Measurements from ENCODE around the gene SREK1IP1. TPM values are rescaled to one million over a fixed set of nuclear protein-coding genes. Genes with fewer than 3 reads are reported as not detected.

SREK1IP1 gene
- total RNA-seq, 1 experiment from 2014 or later = 5.1 TPM

GRCh38 chr5:64773533-64773932 is 5.0 kb upstream of the SREK1IP1 start:
- Histone ChIP-seq H3K9me3 (no peaks in the 10 kb centered on the region), H3K4me3 (no peak overlapping the region), H3K27me3 (no peaks in the 10 kb centered on the region), H3K36me3 (no peaks in the 10 kb centered on the region; the same call in 1 of the 2 replicates)
- DNase-seq = no peak

- DNase-seq = no peak
- no peaks in the 10 kb centered on the region for H3K27me3 ChIP-seq
- no peaks in the 10 kb centered on the region for H3K9me3 ChIP-seq
- H3K4me3 ChIP-seq = no peak overlapping the region
- H3K36me3 ChIP-seq = peaks cover under 1% of the 10 kb centered on the region; the same call in 1 of the 2 replicates
These were observed 3.2 kb upstream of the SREK1IP1 start for GRCh38 chr5:64771736-64772135.

- no peak for DNase-seq
- H3K9me3 ChIP-seq = no peaks in the 10 kb centered on the region
- H3K4me3 ChIP-seq = peak overlapping the region; percentile 97
- H3K27me3 ChIP-seq = no peaks in the 10 kb centered on the region
- peaks cover 14% of the 10 kb centered on the region for H3K36me3 ChIP-seq
These were observed 1.4 kb upstream of the SREK1IP1 start for GRCh38 chr5:64769855-64770254.

GRCh38 chr5:64767959-64768357 is 533 bp downstream of the SREK1IP1 start:
- DNase-seq = peak; percentile 6
- peak overlapping the region; percentile 97 for H3K4me3 ChIP-seq
- H3K9me3 ChIP-seq = no peaks in the 10 kb centered on the region
- peaks cover 24% of the 10 kb centered on the region for H3K36me3 ChIP-seq
- no peaks in the 10 kb centered on the region for H3K27me3 ChIP-seq

GRCh38 chr5:64766941-64767340 is 1.6 kb downstream of the SREK1IP1 start:
- H3K36me3 ChIP-seq = peaks cover 24% of the 10 kb centered on the region
- H3K4me3 ChIP-seq = peak overlapping the region; percentile 97
- no peaks in the 10 kb centered on the region for H3K27me3 ChIP-seq
- no peaks in the 10 kb centered on the region for H3K9me3 ChIP-seq
- no peak for DNase-seq

- no peak for DNase-seq
- Histone ChIP-seq H3K4me3 (no peak overlapping the region), H3K36me3 (peaks cover 27% of the 10 kb centered on the region)
These were observed 2.5 kb downstream of the SREK1IP1 start for GRCh38 chr5:64765804-64766504.

GRCh38 chr5:64763948-64764503 is 4.5 kb downstream of the SREK1IP1 start:
- no peaks in the 10 kb centered on the region for H3K9me3 ChIP-seq
- H3K36me3 ChIP-seq = peaks cover 27% of the 10 kb centered on the region
- H3K4me3 ChIP-seq = no peak overlapping the region
- no peak for DNase-seq
- no peaks in the 10 kb centered on the region for H3K27me3 ChIP-seq

More at GRCh38 chr5:64765804-64766504, 2.5 kb downstream of the SREK1IP1 start:
- no peaks in the 10 kb centered on the region for H3K9me3 ChIP-seq
- no peaks in the 10 kb centered on the region for H3K27me3 ChIP-seq

- Histone ChIP-seq H3K36me3 (peaks cover 18% of the 10 kb centered on the region), H3K9me3 (no peaks in the 10 kb centered on the region)
These were observed 8.4 kb downstream of the SREK1IP1 start for GRCh38 chr5:64759960-64760660.

GRCh38 chr5:64758901-64759300 is 9.6 kb downstream of the SREK1IP1 start:
- H3K9me3 ChIP-seq = no peaks in the 10 kb centered on the region
- DNase-seq = no peak
- H3K4me3 ChIP-seq = no peak overlapping the region
- peaks cover 11% of the 10 kb centered on the region for H3K36me3 ChIP-seq
- H3K27me3 ChIP-seq = no peaks in the 10 kb centered on the region

More at GRCh38 chr5:64759960-64760660, 8.4 kb downstream of the SREK1IP1 start:
- DNase-seq = no peak
- no peak overlapping the region for H3K4me3 ChIP-seq
- no peaks in the 10 kb centered on the region for H3K27me3 ChIP-seq

- DNase-seq = no peak
These were observed 14.4 kb downstream of the SREK1IP1 start for GRCh38 chr5:64754066-64754465.

GRCh38 chr5:64749385-64749784 is 19.1 kb downstream of the SREK1IP1 start:
- Histone ChIP-seq H3K27me3 (no peaks in the 10 kb centered on the region), H3K9me3 (no peaks in the 10 kb centered on the region), H3K4me3 (no peak overlapping the region), H3K36me3 (peaks cover 6% of the 10 kb centered on the region)
- DNase-seq = no peak

More at GRCh38 chr5:64754066-64754465, 14.4 kb downstream of the SREK1IP1 start:
- Histone ChIP-seq H3K4me3 (no peak overlapping the region), H3K36me3 (peaks cover 10% of the 10 kb centered on the region), H3K9me3 (no peaks in the 10 kb centered on the region), H3K27me3 (no peaks in the 10 kb centered on the region)

- H3K27me3 ChIP-seq = no peaks in the 10 kb centered on the region
- H3K4me3 ChIP-seq = no peak overlapping the region
- H3K36me3 ChIP-seq = peaks cover 3% of the 10 kb centered on the region
- DNase-seq = no peak
- no peaks in the 10 kb centered on the region for H3K9me3 ChIP-seq
These were observed 22.0 kb downstream of the SREK1IP1 start for GRCh38 chr5:64746446-64746845.

GRCh38 chr5:64744914-64745313 is 23.6 kb downstream of the SREK1IP1 start:
- Histone ChIP-seq H3K27me3 (no peaks in the 10 kb centered on the region), H3K36me3 (peaks cover 3% of the 10 kb centered on the region), H3K9me3 (no peaks in the 10 kb centered on the region), H3K4me3 (no peak overlapping the region)
- no peak for DNase-seq

GRCh38 chr5:64742821-64743220 is 25.7 kb downstream of the SREK1IP1 start:
- no peak for DNase-seq
- Histone ChIP-seq H3K36me3 (peaks cover 5% of the 10 kb centered on the region), H3K9me3 (no peaks in the 10 kb centered on the region), H3K27me3 (no peaks in the 10 kb centered on the region), H3K4me3 (no peak overlapping the region)

GRCh38 chr5:64742411-64742810 is 26.1 kb downstream of the SREK1IP1 start:
- H3K36me3 ChIP-seq = peaks cover 5% of the 10 kb centered on the region
- H3K4me3 ChIP-seq = no peak overlapping the region
- no peak for DNase-seq
- no peaks in the 10 kb centered on the region for H3K27me3 ChIP-seq
- no peaks in the 10 kb centered on the region for H3K9me3 ChIP-seq

- no peaks in the 10 kb centered on the region for H3K9me3 ChIP-seq
- DNase-seq = no peak
- peaks cover 11% of the 10 kb centered on the region for H3K36me3 ChIP-seq
- H3K27me3 ChIP-seq = no peaks in the 10 kb centered on the region
- H3K4me3 ChIP-seq = no peak overlapping the region
These were observed 41.3 kb downstream of the SREK1IP1 start for GRCh38 chr5:64727150-64727549.

- DNase-seq = no peak
- H3K27me3 ChIP-seq = no peaks in the 10 kb centered on the region
- peaks cover 5% of the 10 kb centered on the region; the same call in 1 of the 2 replicates for H3K36me3 ChIP-seq
These were observed 45.9 kb downstream of the SREK1IP1 start for GRCh38 chr5:64722588-64722987.

More at GRCh38 chr5:64722588-64722987, 45.9 kb downstream of the SREK1IP1 start:
- Histone ChIP-seq H3K9me3 (no peaks in the 10 kb centered on the region), H3K4me3 (no peak overlapping the region)
